AG09309 (cell line): ENCODE measurements around the gene PHF1.

Experiments
- DNase-seq: peaks from one replicate; pipeline ENCODE4 v3.0.0-alpha.2; 2010; ENCODE audit warnings: low read depth
- H3K4me3 ChIP-seq: 2 replicates; pipeline ENCODE4 v1.5.1; 2011; ENCODE audit warnings: mild to moderate bottlenecking, low read depth, low read length, moderate library complexity; ENCODE audit not compliant: control insufficient read depth
- TF ChIP-seq, protein P1 (sequence below): IDR thresholded peaks from 2 replicates; pipeline ENCODE4 v1.5.1; 2011; ENCODE audit warnings: mild to moderate bottlenecking, low read depth, low read length, inconsistent platforms; ENCODE audit not compliant: insufficient read depth, control insufficient read depth; ENCODE audit errors: missing control alignments

The PHF1 gene

DNA sequence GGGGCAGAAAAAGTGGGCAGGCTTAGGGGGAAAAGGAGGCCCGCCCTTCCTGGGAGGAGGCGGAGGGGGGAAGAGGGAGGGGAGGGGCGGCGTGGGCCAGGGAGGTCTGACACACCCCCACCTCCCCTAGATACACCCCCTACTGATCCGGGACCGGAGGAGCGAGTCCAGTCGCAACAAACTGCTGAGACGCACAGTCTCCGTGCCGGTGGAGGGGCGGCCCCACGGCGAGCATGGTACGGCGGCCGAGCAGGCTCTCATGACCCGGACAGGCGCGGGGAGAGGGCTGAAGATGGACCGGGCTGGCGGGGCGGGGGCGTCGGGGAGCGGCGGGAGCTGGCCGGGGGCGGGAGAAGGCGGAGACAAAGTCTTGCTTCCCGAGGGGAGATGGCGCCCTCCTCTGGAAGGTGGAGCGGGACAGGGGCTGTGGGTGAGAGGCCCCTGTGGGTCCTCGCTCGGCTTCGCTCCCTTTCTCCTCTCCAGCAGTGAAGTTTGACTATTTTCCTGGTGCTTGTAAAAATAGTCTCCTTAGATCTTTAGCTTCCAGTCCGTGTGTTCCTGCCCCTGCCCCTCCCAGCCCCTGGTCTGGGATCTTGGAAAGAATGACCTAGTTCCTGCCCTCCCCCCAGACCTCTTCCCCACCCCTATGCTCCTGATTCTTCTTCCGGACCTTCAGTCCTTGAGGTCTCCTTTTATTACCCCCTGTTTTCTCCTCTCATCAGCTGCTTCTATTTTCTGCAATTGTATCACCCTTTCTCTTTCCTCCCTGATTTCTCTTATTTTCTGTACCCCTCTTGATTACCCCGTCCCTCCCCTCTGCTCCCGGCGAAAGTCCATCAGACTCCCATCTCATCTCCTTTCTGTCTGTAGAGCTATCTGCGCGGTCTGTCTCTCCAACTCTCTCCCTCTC lies 15.1 kb downstream of the PHF1 start:
- H3K4me3 ChIP-seq = peak overlapping the region; percentile 65
- TF ChIP-seq, protein P1, sequence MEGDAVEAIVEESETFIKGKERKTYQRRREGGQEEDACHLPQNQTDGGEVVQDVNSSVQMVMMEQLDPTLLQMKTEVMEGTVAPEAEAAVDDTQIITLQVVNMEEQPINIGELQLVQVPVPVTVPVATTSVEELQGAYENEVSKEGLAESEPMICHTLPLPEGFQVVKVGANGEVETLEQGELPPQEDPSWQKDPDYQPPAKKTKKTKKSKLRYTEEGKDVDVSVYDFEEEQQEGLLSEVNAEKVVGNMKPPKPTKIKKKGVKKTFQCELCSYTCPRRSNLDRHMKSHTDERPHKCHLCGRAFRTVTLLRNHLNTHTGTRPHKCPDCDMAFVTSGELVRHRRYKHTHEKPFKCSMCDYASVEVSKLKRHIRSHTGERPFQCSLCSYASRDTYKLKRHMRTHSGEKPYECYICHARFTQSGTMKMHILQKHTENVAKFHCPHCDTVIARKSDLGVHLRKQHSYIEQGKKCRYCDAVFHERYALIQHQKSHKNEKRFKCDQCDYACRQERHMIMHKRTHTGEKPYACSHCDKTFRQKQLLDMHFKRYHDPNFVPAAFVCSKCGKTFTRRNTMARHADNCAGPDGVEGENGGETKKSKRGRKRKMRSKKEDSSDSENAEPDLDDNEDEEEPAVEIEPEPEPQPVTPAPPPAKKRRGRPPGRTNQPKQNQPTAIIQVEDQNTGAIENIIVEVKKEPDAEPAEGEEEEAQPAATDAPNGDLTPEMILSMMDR = peak; percentile 71
- DNase-seq = peak; percentile 21

DNA sequence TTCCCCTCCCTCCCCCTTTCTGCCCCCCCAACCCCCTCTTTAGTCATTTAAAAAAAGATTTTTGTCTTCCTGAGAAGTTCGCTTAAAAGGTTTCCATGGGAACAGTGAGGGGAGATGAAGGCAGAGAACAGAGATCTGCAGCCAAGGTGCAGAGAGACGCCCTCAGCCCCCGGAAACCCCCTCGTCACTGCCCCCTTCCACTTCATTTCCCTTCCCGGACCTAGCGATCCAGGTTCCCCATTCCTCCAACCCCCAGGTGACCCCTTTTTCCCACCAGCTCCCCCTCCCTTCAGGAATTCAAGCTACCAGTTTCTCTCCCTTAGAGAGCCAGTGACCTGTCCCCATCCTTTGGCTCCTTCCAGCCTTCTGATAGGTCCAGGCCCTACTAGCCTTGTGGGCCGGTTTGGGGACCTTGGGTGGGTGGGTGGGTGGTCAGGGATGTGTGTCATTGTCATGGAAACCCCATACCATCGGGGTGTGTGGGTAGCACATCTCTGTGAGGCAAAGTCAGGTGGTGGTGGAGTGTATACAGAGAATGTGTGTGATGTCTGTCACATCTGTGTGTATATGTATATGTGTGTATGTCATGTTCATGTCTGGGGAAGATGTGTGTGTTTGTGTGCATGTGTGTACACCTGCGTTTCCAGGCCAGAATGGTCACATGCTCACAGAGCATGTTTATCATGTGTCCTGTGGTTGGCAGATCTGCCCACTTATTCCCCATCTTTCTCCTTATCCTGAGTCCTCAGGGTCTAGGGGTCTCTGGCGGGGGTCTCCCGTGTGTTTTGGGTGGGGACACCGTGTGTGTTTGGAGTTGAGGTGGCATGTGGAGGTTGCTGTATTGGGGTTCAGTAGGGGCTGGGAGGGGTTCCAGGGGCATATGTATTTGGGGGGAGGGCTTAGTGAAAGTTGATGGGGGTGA lies 16.0 kb downstream of the PHF1 start:
- TF ChIP-seq, protein P1 = no peak
- peak overlapping the region; percentile 78 for H3K4me3 ChIP-seq
- DNase-seq = no peak

DNA sequence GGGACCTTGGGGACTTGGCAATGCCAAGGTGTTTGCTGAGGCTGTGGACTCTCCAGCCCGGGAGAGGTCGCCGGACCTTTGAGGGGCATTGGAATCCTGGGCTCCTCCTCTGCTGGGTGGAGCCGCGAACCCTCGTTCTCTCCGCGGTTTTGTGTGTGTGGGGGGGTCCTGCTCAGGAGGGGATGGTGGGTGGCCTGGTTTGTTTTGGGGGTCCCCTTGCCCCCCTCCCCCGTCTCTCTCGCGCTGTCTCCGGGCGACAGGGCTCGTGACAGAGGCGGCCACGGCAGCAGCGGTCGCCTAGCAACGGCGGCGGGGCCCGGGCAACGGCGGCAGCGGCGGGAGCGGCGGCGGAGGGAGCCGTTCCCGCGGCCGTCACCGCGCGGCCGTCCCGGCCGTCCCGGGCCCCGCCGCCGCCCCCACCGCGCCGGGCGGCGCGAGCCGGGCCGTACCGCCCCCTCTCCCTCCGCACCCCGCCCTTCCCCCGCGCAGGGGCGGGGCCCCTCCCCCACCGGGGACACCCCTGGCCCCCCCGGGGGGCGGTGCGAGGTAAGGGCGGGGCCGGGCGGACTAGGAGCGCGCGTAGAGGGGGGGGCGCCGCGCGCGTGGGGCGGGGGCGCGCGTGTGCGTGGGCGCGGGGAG lies 16.9 kb downstream of the PHF1 start:
- no peak for DNase-seq
- TF ChIP-seq, protein P1 = peak; percentile 8
- H3K4me3 ChIP-seq = peak overlapping the region; percentile 78

DNA sequence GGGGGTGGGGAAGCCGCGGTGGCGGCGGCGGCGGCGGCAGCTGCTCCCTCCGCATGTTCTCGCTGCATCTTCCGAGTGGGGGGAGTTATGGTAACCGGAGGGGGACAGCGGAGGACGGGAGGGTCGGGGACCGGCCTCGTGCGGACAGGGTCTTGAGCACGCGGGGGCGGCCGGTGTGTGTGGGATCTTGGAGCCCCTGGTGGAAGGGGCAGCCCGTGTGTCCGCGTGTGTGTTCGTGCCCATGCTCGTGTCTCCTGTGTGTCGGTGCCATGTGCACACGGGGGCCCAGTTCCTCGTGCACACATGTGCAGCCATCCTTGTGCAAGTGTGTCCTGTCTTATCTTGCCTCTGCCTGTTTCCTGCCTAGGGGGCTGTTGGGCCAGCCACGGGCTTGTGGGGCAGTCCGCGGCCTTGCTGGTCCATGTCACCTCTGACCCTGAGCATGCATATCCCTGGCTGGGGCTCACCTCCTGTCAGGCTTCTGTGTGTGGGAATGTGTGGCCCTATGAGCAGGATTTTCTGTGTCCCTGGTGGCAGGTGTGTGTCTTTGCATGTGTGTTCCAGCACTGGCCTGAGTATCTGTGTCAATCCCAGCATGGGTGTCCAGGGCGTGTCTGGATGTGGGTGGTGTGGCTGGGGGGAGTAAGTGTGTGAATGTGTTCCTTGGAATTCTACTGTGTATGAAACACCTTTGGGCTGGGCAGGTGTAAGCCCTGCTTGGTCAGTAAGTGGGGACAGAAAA lies 17.6 kb downstream of the PHF1 start:
- TF ChIP-seq, protein P1 = peak; percentile 28
- no peak for DNase-seq

DNA sequence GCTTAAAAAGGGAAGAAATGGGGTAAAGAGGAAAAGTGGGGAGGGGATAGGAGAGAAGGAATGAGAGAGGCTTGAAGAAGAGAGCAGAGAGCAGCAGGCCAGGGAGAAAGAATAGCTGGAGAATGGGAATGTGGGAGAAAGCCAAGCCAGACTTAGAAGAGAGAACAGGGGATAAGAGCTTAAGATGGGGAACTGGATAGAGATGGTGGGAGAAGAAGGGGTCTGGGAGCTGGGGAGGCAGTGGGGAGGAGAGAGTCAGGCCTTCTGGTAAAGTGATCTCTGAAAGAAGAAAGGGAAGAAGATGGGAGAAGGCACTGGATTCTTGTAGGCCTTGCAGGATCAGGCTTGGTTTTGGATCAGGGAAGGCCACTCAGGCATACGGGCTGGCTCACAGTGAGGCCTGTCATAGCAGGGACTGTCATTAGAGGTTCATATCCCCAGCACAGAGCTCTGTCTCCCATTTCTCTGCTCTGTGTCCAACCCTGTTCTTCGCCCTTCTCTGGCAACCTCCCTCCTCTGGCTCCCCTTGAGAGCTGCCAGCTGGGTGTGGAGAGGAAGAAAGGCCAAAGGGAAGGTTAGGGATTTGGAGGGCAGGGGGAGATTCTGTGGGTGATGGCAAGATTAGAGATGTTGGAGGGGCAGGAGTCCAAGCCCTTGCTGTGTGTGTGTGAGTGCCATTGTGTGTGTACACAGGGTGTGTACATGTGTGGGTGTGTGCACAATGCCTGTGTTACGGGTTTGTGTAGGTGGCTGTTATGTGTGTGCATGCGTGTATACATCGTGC lies 18.3 kb downstream of the PHF1 start:
- no peak overlapping the region for H3K4me3 ChIP-seq
- DNase-seq = no peak
- TF ChIP-seq, protein P1 = no peak

More for the DNA sequence above, 17.6 kb downstream of the PHF1 start:
- peak overlapping the region; percentile 78 for H3K4me3 ChIP-seq

DNA sequence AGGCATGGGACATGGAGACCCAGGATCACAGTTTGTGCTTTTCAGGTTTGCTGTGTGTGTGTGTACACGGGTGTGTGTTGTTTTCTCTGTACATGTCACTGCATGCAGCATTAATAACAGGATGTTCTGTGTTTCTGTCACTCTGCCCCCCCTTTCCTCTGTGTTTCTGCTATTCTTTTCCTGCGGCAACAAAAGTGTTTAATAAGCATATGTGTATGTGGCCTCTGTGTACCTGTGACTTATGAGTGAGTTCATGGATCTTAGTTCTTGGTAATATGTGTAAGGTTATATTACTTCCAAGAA lies 18.9 kb downstream of the PHF1 start:
- H3K4me3 ChIP-seq = no peak overlapping the region
- TF ChIP-seq, protein P1 = no peak
- no peak for DNase-seq
